ENCODE results near the gene MAPK10.

DNA sequence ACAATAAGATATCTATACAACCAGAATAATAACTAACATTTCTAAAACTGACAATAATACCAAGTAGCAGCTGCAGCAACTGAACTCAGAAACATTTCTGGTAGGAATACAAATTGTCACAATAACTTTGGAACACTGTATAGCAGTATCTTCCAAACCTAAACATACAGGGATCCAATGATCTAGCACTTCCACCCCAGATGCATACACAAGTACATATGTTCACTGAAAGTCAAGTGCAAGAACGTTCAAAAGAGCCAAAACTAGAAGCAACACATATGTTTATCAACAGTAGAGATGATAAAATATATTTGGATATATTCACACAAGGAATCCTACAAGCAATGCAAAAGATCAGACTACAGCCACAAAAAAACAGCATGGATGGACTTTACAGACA lies 46.2 kb downstream of the MAPK10 start:
- TF ChIP-seq, protein P1, sequence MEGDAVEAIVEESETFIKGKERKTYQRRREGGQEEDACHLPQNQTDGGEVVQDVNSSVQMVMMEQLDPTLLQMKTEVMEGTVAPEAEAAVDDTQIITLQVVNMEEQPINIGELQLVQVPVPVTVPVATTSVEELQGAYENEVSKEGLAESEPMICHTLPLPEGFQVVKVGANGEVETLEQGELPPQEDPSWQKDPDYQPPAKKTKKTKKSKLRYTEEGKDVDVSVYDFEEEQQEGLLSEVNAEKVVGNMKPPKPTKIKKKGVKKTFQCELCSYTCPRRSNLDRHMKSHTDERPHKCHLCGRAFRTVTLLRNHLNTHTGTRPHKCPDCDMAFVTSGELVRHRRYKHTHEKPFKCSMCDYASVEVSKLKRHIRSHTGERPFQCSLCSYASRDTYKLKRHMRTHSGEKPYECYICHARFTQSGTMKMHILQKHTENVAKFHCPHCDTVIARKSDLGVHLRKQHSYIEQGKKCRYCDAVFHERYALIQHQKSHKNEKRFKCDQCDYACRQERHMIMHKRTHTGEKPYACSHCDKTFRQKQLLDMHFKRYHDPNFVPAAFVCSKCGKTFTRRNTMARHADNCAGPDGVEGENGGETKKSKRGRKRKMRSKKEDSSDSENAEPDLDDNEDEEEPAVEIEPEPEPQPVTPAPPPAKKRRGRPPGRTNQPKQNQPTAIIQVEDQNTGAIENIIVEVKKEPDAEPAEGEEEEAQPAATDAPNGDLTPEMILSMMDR (conservative IDR thresholded peaks at IDR 0.05; ENCODE audit: low read length): no peak
- no peak for TF ChIP-seq EZH2phosphoT487 (IDR thresholded peaks at IDR 0.05; ENCODE audit: borderline replicate concordance)

Measured in Loucy (cell line).